Fibroblast of pulmonary artery (primary cell): ENCODE measurements around the gene ACTN2.
A peak's percentile ranks its signal among the peaks of the same experiment; 100 is the strongest.

Experiments used
- DNase-seq: peaks from one replicate; pipeline ENCODE4 v3.0.0-alpha.2; 2010; ENCODE audit warnings: low read depth
- H3K4me3 ChIP-seq: replicated peaks from 2 replicates; pipeline ENCODE4 v1.5.1; 2011; ENCODE audit warnings: low read depth, mild to moderate bottlenecking, control low read depth, low read length, moderate library complexity
- CTCF ChIP-seq: IDR thresholded peaks from 2 replicates; pipeline ENCODE4 v1.5.1; 2011; ENCODE audit warnings: mild to moderate bottlenecking, control low read depth, low read length, inconsistent platforms; ENCODE audit errors: missing control alignments

ACTN2 gene

DNA sequence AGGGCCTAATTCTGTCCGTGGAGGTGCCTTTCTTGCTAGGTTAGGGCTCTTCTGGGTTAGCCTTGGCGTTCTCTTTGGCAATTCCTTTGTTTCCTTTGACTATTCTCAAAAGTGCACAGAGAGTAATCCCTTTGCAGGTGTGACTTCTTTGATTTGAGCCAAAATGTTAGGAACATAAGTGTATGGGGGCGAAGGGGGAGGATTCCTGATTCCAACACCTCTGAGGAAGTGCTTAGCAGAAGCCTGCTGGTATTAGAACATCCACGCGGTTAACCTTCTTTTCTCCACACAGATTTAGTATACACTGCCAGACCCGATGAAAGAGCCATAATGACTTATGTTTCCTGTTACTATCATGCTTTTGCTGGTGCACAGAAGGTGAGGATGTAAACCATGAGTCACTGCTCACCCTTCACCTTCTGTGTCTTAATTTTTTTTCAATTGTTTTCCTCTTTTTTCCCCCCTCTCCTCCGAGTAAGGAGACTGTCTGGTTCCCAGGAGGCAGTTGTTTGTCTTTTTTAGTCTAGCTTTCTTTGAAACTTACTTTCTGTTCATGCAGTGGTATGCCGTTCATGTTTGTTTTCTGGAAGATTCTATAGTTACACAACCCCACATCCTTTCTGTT lies 48.0 kb downstream of the ACTN2 start:
- peak; percentile 65 for DNase-seq
- no peak for TF ChIP-seq CTCF

DNA sequence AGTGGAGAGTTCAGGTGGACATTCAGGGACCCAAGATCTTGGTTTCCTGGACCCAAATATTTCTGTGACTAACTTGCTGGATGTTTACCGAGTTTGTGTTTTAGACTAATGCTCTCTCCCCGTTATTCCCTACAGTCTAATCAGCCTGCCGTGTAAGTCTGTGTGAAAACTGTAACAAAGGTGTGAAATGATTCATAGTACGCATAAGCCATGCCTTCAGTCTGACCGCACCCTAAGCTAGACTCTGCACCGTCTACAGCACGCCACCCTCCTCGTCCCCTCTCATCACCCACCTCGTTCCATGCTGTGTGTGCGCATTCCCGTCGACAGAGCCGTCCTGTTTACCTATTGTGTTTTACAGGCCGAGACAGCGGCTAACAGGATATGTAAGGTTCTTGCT lies 50.5 kb downstream of the ACTN2 start:
- no peak for TF ChIP-seq CTCF
- DNase-seq = no peak
- no peak overlapping the region for H3K4me3 ChIP-seq

More for the DNA sequence above, 48.0 kb downstream of the ACTN2 start:
- no peak overlapping the region for H3K4me3 ChIP-seq

GRCh38 chr1:236741753-236742152 lies 55.5 kb downstream of the ACTN2 start:
- TF ChIP-seq CTCF = no peak
- no peak for DNase-seq
- no peak overlapping the region for H3K4me3 ChIP-seq

- no peak for DNase-seq
- no peak for TF ChIP-seq CTCF
- H3K4me3 ChIP-seq = no peak overlapping the region
These were observed 56.3 kb downstream of the ACTN2 start for GRCh38 chr1:236742421-236743160.

DNA sequence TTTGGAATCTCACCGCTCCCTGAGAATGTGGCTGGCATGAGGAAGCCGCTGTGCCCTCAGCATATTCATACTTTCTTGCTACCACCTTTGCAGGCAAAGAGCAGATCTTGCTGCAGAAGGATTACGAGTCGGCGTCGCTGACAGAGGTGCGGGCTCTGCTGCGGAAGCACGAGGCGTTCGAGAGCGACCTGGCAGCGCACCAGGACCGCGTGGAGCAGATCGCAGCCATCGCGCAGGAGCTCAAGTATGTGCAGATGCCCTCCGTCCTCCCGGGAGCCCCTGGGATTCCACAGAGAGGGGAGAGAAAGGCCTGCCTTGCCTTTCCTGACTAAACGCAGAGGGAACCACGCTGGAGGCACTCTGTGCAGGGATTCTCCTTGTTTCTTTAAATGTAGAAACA lies 58.2 kb downstream of the ACTN2 start:
- TF ChIP-seq CTCF = no peak
- DNase-seq = no peak
- no peak overlapping the region for H3K4me3 ChIP-seq

GRCh38 chr1:236746785-236747184 lies 60.5 kb downstream of the ACTN2 start:
- no peak overlapping the region for H3K4me3 ChIP-seq
- TF ChIP-seq CTCF = no peak
- no peak for DNase-seq
